Measurements from ENCODE around the gene C6orf52.

Gene C6orf52

DNA sequence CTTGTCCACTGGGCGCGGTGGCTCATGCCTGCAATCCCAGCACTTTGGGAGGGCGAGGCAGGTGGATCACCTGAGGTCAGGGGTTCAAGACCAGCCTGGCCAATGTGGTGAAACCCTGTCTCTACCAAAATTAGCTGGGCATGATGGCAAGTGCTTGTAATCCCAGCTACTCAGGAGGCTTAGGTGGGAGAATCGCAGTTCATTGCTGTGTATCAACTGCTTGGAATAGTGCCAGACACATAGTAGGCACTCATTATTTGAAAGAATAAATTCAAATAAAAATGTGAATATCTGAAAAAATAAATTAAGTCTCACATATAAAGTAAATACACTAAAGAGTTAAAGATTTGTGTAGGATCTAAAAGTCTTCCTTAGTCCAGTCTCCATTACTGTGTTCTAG is 2.2 kb upstream of the C6orf52 start:
- Histone ChIP-seq H2AFZ (ENCODE audit: low read length, unreplicated experiment) (no peak overlapping the region), H3K27me3 (ENCODE audit: insufficient read depth, low read length) (no peaks in the 10 kb centered on the region), H3K4me1 (ENCODE audit: control insufficient read depth, insufficient read depth, low read length, unreplicated experiment) (peaks cover 15% of the 10 kb centered on the region), H3K4me3 (ENCODE audit: low read depth, low read length) (peak overlapping the region; percentile 95), H3K36me3 (ENCODE audit: insufficient read depth, low read length) (peaks cover 3% of the 10 kb centered on the region; the same call in 1 of the 2 replicates), H3K27ac (ENCODE audit: low read depth, low read length) (no peak overlapping the region), H3K79me2 (ENCODE audit: control insufficient read depth, insufficient read depth, low read length, unreplicated experiment) (peaks cover 48% of the 10 kb centered on the region)

DNA sequence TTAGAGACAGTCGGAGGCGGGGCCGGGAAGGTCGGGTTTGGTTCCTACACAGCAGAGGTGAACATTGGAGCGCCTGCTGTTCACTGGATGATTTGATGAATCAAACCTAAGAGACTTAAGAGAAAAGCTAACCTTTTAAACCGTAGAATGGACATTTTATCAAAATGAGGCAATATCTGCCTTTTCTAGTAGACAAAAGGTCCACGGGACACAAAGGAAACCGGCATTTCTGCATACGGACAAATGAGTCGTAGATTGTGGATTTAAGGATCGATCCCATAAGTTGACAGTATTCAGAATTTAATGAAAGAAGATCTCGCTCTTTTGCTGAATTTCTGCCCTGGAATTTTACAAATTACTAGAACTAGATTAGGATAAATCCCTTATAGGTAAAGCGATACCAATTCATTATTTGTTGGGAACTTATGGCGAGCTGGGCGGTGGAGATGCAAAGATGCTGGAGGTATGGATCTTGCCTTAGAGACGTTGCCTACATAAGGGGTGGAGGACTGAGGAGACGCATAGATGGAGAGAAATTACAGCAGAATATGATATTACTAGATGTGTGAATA is 756 bp upstream of the C6orf52 start:
- H3K4me3 ChIP-seq (ENCODE audit: low read depth, low read length), result peak overlapping the region; percentile 95
- peak overlapping the region; percentile 94; the same call in 1 of the 2 replicates for H3K27ac ChIP-seq (ENCODE audit: low read depth, low read length)
- H3K4me1 ChIP-seq (ENCODE audit: control insufficient read depth, insufficient read depth, low read length, unreplicated experiment), result peaks cover 15% of the 10 kb centered on the region
- peaks cover 43% of the 10 kb centered on the region for H3K79me2 ChIP-seq (ENCODE audit: control insufficient read depth, insufficient read depth, low read length, unreplicated experiment)
- H2AFZ ChIP-seq (ENCODE audit: low read length, unreplicated experiment), result peak overlapping the region; percentile 68
- H3K36me3 ChIP-seq (ENCODE audit: insufficient read depth, low read length), result peaks cover 3% of the 10 kb centered on the region; the same call in 1 of the 2 replicates
- no peaks in the 10 kb centered on the region for H3K27me3 ChIP-seq (ENCODE audit: insufficient read depth, low read length)

DNA sequence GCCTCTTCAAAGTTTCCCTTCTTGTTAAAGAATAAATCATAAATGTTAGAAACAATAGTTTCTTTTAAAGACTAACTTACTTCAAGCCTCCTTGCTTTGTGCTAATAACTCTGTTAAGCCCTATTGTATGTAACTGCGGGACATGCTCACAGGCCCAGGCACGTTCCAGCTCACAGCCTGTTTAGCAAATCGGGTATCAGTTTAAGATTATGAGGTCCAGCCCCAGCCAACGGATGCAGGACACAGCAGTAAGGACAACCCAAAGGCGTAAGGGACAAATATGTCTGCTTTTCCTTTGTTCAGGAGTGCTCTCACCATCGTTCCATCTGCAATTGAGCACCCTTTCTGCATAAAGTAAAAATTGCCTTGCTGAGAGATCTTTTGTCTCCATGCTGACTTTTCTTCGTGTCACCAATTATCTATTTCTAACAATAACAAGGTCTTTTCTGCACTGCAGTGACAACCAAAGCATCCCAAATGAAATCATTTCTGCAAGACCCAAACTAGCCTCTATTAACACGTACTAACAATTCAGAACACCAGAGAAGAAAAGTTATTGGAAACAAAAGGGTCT is 1.4 kb downstream of the C6orf52 start:
- Histone ChIP-seq H2AFZ (ENCODE audit: low read length, unreplicated experiment) (no peak overlapping the region), H3K27ac (ENCODE audit: low read depth, low read length) (no peak overlapping the region), H3K36me3 (ENCODE audit: insufficient read depth, low read length) (no peaks in the 10 kb centered on the region; the same call in 1 of the 2 replicates), H3K4me3 (ENCODE audit: low read depth, low read length) (peak overlapping the region; percentile 95), H3K79me2 (ENCODE audit: control insufficient read depth, insufficient read depth, low read length, unreplicated experiment) (peaks cover 40% of the 10 kb centered on the region), H3K27me3 (ENCODE audit: insufficient read depth, low read length) (no peaks in the 10 kb centered on the region), H3K4me1 (ENCODE audit: control insufficient read depth, insufficient read depth, low read length, unreplicated experiment) (peaks cover 15% of the 10 kb centered on the region)

DNA sequence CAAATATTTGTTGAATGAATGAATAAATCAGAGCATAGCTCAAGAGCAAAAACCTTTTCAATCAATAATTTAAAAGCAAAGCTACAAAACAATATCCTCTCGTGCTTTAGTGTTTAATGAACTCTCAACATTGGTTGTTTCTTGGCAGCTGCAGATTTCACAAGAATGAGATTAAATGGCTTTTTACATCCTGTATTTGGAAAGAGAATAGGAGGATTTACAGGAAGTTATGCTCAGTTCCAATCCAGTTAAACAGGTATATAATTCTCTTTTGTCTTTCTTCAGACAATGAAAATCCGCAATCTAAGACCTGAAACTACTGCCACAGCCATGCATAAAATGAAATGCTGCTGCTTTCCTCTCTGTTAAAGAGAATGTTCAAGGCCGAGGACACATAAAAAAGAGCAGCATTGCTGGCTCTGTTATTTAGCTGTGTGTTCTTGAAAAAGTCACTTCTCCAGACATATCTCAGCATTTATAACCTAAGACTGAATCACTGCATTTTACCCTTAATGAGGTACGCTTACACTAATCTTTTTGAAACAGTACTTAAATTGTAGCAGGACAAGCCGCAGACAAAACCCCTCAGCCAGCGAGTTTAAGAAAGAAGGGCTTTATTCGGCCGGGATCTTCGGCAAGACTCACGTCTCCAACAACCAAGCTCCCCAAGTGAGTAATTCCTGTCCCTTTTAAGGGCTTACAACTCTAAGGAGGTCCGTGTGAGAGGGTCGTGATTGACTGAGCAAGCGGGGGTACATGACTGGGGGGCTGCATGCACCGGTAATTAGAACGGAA is 3.6 kb downstream of the C6orf52 start:
- no peak overlapping the region for H2AFZ ChIP-seq (ENCODE audit: low read length, unreplicated experiment)
- peaks cover 9% of the 10 kb centered on the region for H3K4me1 ChIP-seq (ENCODE audit: control insufficient read depth, insufficient read depth, low read length, unreplicated experiment)
- 0 out of 2 replicates have a peak, but pooled peaks cover 12% of the 10 kb centered on the region for H3K27me3 ChIP-seq (ENCODE audit: insufficient read depth, low read length)
- no peak overlapping the region for H3K4me3 ChIP-seq (ENCODE audit: low read depth, low read length)
- H3K79me2 ChIP-seq (ENCODE audit: control insufficient read depth, insufficient read depth, low read length, unreplicated experiment), result peaks cover 19% of the 10 kb centered on the region
- H3K36me3 ChIP-seq (ENCODE audit: insufficient read depth, low read length), result no peaks in the 10 kb centered on the region
- no peak overlapping the region for H3K27ac ChIP-seq (ENCODE audit: low read depth, low read length)

DNA sequence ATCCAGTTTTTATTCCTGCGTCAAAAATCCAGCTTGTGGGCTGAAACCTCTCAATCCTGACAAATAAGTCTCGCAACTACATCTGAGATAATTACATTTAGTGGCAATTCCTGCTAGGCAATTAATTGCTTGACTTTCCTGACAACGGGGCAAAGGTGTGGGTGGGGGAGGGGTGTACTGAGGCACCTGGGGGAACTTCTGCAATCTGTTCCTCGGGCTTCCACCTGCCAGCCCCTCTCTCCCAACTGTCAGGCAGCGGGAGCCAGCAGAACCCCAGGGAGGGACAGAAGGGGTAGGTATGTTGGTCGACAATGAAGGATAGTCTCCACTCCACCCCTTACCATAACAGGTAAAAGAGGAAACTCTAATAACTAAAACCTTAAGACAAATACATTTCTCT is 6.8 kb downstream of the C6orf52 start:
- H3K79me2 ChIP-seq (ENCODE audit: control insufficient read depth, insufficient read depth, low read length, unreplicated experiment), result no peaks in the 10 kb centered on the region
- H3K4me1 ChIP-seq (ENCODE audit: control insufficient read depth, insufficient read depth, low read length, unreplicated experiment), result no peaks in the 10 kb centered on the region
- H3K27ac ChIP-seq (ENCODE audit: low read depth, low read length), result no peak overlapping the region

DNA sequence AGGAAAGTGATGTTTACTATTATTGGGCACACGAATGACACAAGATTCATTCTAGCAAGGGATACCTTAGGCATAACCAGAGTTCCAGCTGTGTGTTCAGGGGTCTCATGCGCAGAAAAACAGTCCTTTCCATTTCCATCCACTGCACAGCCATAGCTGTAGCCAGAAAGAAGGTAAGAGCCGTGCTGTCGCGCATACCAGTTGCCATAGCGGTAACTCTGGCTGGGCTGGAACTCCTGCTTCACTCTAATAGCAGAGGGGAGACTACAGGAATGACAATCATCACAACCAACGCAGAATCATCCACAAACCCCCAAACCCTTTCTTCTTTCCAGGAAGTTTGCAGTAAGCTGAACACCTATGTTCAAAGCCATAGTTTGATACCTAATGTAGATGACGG is 7.5 kb downstream of the C6orf52 start:
- Histone ChIP-seq H2AFZ (ENCODE audit: low read length, unreplicated experiment) (no peak overlapping the region), H3K79me2 (ENCODE audit: control insufficient read depth, insufficient read depth, low read length, unreplicated experiment) (no peaks in the 10 kb centered on the region), H3K27me3 (ENCODE audit: insufficient read depth, low read length) (peaks cover 12% of the 10 kb centered on the region; the same call in 1 of the 2 replicates), H3K36me3 (ENCODE audit: insufficient read depth, low read length) (no peaks in the 10 kb centered on the region), H3K4me1 (ENCODE audit: control insufficient read depth, insufficient read depth, low read length, unreplicated experiment) (no peaks in the 10 kb centered on the region), H3K4me3 (ENCODE audit: low read depth, low read length) (no peak overlapping the region), H3K27ac (ENCODE audit: low read depth, low read length) (no peak overlapping the region)

More for the DNA sequence above, 6.8 kb downstream of the C6orf52 start:
- no peaks in the 10 kb centered on the region for H3K36me3 ChIP-seq (ENCODE audit: insufficient read depth, low read length)
- peaks cover 12% of the 10 kb centered on the region; the same call in 1 of the 2 replicates for H3K27me3 ChIP-seq (ENCODE audit: insufficient read depth, low read length)
- no peak overlapping the region for H2AFZ ChIP-seq (ENCODE audit: low read length, unreplicated experiment)
- H3K4me3 ChIP-seq (ENCODE audit: low read depth, low read length), result no peak overlapping the region

DNA sequence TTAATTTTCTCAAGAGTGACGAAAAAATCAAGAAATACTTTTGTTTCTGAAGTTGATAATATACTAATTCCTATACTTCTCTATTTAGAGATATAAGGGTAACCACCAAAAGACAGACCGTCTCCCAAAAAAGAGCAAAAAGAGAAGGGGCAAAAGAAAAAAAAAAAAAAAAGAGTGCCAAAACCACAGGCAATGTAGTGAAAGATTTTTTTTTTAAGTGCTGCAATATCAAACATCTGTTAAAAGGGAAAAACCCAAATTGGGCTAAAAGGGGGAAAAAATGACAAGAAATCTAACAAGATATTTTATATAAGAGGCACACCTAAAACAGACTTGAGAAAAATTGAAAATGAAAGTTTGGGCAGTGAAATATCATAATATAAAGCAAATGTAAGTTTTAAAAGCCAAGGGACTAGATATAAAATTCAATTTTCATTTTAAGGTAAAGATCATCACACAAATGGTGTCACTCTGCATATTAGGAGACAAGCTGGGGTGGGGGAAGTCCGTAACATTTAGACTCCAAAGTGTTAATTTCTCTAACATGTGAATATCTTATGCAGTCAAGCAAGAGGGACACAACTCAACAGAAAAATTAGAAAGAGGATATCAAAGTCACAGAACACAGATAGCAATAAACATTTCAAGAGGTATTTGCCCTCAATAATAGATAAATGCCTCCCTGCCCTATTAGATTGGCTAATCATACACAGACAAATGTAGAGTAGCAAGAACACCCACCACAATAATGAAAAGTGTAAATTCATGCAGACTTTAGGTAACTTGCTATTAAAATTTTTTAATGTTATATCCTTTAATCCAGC is 9.1 kb downstream of the C6orf52 start:
- H3K4me3 ChIP-seq (ENCODE audit: low read depth, low read length), result no peak overlapping the region
- H3K79me2 ChIP-seq (ENCODE audit: control insufficient read depth, insufficient read depth, low read length, unreplicated experiment), result no peaks in the 10 kb centered on the region
- no peaks in the 10 kb centered on the region for H3K4me1 ChIP-seq (ENCODE audit: control insufficient read depth, insufficient read depth, low read length, unreplicated experiment)
- H3K27ac ChIP-seq (ENCODE audit: low read depth, low read length), result no peak overlapping the region
- peaks cover 12% of the 10 kb centered on the region; the same call in 1 of the 2 replicates for H3K27me3 ChIP-seq (ENCODE audit: insufficient read depth, low read length)
- no peaks in the 10 kb centered on the region for H3K36me3 ChIP-seq (ENCODE audit: insufficient read depth, low read length)
- H2AFZ ChIP-seq (ENCODE audit: low read length, unreplicated experiment), result no peak overlapping the region

DNA sequence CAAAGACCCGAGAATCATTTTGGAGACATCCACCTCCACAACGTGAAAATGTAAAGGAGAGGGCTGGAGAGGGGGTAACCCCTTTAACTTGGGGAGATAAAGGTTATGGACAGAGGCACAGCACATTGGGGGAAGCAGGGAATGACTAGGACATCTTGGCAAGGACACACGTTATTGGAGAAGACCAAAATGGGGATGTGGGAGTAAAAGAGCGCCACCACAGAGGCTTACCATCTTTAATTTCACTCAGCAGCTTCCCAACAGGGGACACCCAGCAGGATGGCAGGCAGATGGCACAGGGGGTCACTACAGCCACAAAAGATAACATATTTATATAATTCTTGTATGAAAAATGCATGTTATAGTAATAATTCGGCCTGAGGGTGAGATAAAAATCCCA is 9.8 kb downstream of the C6orf52 start:
- H3K4me1 ChIP-seq (ENCODE audit: control insufficient read depth, insufficient read depth, low read length, unreplicated experiment), result no peaks in the 10 kb centered on the region
- peaks cover 12% of the 10 kb centered on the region; the same call in 1 of the 2 replicates for H3K27me3 ChIP-seq (ENCODE audit: insufficient read depth, low read length)
- no peaks in the 10 kb centered on the region for H3K79me2 ChIP-seq (ENCODE audit: control insufficient read depth, insufficient read depth, low read length, unreplicated experiment)
- no peak overlapping the region for H3K27ac ChIP-seq (ENCODE audit: low read depth, low read length)
- no peak overlapping the region for H3K4me3 ChIP-seq (ENCODE audit: low read depth, low read length)
- H3K36me3 ChIP-seq (ENCODE audit: insufficient read depth, low read length), result no peaks in the 10 kb centered on the region
- no peak overlapping the region for H2AFZ ChIP-seq (ENCODE audit: low read length, unreplicated experiment)

DNA sequence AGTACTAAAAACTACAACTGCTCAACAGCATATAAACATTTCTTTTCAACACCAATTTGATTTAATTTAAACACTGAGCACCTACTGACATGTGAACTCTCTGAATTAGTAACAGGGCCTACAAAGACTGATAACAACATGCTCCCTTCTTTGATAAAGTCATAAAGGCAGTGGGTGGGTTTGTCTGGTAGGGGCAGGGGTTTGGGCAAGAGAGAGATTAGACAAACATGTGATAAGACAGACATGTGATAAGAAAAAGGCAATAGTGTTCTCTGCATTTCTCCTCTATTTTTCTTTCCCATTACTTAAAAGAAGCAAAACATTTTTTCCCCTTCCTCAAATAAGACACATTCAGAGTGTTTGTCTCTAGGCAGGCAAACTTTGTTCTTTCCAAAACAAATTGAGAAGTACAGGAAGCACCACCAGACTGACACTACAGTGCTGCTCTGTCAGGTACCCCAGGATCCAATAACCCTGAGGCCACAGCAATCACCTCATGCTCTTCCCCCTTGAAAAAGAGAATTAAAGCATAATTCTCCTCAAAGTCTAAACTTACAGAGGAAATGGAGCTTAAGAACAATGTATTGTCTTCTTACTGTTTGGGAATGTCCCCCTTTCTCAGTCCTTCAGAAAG is 11.9 kb downstream of the C6orf52 start:
- no peak overlapping the region for H3K4me3 ChIP-seq (ENCODE audit: low read depth, low read length)
- no peak overlapping the region for H2AFZ ChIP-seq (ENCODE audit: low read length, unreplicated experiment)
- peaks cover 7% of the 10 kb centered on the region; the same call in 1 of the 2 replicates for H3K27me3 ChIP-seq (ENCODE audit: insufficient read depth, low read length)
- no peaks in the 10 kb centered on the region for H3K79me2 ChIP-seq (ENCODE audit: control insufficient read depth, insufficient read depth, low read length, unreplicated experiment)
- no peaks in the 10 kb centered on the region for H3K36me3 ChIP-seq (ENCODE audit: insufficient read depth, low read length)
- no peaks in the 10 kb centered on the region for H3K4me1 ChIP-seq (ENCODE audit: control insufficient read depth, insufficient read depth, low read length, unreplicated experiment)
- H3K27ac ChIP-seq (ENCODE audit: low read depth, low read length), result no peak overlapping the region

DNA sequence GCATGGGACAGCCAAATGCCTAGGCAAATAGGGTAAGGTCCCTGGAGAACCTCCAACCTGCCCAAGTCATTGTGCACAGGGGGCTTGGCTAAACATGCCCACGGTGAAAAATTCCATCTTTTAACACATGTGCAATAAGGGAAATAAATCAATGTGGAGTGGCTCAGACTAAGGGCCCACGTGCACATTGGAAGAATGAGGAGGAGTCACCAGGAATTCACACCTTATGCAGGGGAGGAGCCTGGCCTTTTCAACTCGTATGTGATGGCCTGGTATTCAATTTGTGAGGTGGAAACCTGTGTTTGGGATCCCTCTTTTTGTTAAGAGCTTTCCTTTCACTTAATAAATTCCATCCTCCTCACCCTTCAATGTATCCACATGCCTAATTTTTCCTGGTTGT is 12.6 kb downstream of the C6orf52 start:
- Histone ChIP-seq H2AFZ (ENCODE audit: low read length, unreplicated experiment) (no peak overlapping the region), H3K27ac (ENCODE audit: low read depth, low read length) (no peak overlapping the region), H3K4me1 (ENCODE audit: control insufficient read depth, insufficient read depth, low read length, unreplicated experiment) (no peaks in the 10 kb centered on the region), H3K27me3 (ENCODE audit: insufficient read depth, low read length) (peaks cover 1% of the 10 kb centered on the region; the same call in 1 of the 2 replicates), H3K79me2 (ENCODE audit: control insufficient read depth, insufficient read depth, low read length, unreplicated experiment) (no peaks in the 10 kb centered on the region), H3K4me3 (ENCODE audit: low read depth, low read length) (no peak overlapping the region), H3K36me3 (ENCODE audit: insufficient read depth, low read length) (no peaks in the 10 kb centered on the region)

Data from ACC112 (cell line).